AG04449 (cell line): ENCODE results near the gene SPATA31C2.
"Not testable (repeated sequence)": the region's sequence is repeated elsewhere in the genome, so short reads cannot be mapped to it uniquely, and the experiment has no call there.

ENCODE experiments used
- CTCF ChIA-PET: fragments of 350-600 bp; formaldehyde crosslinking; extraction: SDS; loops from one replicate; lab custom pipeline; 2021; ENCODE audit warnings: antibody characterized with exemption; lab: Yijun Ruan, JAX
- POLR2A ChIA-PET: fragments of 400-600, 350-600 bp; formaldehyde crosslinking; extraction: SDS; loops from one replicate; lab custom pipeline; 2020; ENCODE audit warnings: antibody characterized with exemption, inconsistent platforms; lab: Yijun Ruan, JAX
- DNase-seq: peaks from one replicate; pipeline ENCODE4 v3.0.0-alpha.2; 2010; ENCODE audit warnings: low read depth, low spot score
- H3K4me3 ChIP-seq: 2 replicates; pipeline ENCODE4 v1.5.1; 2011; ENCODE audit warnings: low read depth, mild to moderate bottlenecking, control low read depth, low read length
- TF ChIP-seq, protein P1 (sequence below): IDR thresholded peaks from one replicate; pipeline ENCODE4 v1.5.1; 2011; ENCODE audit warnings: mild to moderate bottlenecking, moderate library complexity, low read length, control low read depth, inconsistent platforms; ENCODE audit not compliant: insufficient read depth; ENCODE audit errors: missing control alignments

SPATA31C2 gene

DNA sequence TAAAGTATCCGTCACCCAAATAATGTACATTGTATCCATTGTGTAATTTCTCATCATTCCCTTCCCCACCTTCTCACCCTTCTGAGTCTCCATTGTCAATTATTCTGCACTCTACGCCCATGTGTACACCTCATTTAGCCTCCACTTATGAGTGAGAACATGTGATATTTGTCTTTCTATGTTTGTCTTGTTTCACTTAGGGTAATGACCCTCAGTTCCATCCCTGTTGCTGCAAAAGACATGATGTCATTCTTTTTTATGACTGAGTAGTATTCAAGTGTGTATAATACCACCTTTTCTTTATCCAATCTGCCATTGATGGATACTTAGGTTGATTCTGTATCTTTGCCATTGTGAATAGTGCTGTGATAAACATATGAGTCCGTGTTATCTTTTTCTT, 4.9 kb upstream of the SPATA31C2 start:
- no peak for DNase-seq
- TF ChIP-seq, protein P1, sequence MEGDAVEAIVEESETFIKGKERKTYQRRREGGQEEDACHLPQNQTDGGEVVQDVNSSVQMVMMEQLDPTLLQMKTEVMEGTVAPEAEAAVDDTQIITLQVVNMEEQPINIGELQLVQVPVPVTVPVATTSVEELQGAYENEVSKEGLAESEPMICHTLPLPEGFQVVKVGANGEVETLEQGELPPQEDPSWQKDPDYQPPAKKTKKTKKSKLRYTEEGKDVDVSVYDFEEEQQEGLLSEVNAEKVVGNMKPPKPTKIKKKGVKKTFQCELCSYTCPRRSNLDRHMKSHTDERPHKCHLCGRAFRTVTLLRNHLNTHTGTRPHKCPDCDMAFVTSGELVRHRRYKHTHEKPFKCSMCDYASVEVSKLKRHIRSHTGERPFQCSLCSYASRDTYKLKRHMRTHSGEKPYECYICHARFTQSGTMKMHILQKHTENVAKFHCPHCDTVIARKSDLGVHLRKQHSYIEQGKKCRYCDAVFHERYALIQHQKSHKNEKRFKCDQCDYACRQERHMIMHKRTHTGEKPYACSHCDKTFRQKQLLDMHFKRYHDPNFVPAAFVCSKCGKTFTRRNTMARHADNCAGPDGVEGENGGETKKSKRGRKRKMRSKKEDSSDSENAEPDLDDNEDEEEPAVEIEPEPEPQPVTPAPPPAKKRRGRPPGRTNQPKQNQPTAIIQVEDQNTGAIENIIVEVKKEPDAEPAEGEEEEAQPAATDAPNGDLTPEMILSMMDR = no peak
- CTCF ChIA-PET = no interaction called here
- POLR2A ChIA-PET = no interaction called here
- no peak overlapping the region for H3K4me3 ChIP-seq

DNA sequence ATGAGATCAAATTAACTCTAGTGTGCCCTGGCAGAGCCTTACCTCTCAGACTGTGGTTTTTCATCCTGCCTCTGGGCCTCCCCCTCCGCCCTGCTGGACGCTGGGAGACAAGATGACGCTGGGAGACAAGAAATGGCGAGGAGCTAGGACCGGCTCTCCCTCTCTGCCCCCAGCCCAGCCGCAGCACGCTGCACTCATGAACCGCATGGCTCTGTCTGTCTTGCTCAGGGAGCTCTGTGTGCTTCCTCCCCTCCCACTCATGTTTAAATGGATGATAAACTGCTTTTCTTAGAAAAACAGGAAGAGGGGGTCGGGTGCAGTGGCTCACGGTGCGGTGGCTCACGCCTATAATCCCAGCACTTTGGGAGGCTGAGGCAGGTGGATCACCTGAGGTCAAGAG, 4.7 kb downstream of the SPATA31C2 start:
- DNase-seq, H3K4me3 ChIP-seq, POLR2A ChIA-PET, CTCF ChIA-PET: not testable (repeated sequence)

DNA sequence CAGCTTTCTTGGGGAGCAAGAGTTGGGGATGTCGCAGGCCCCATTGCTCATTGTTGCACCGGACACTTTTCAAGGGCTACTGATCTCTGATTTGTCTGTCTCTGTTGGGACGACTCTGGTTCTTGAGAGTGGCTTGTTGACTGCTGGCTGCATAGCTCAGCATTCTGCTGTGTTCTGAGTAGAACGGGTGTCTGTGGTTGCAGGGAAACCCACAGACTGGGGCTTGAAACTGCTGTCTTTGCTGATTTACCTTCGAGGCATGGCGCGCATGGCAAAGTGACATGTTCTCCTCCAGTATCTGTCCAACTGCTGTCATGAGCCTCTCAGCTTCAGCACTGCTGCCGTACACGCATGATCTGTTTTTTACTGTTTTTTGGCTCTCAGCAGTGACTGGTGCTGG, 8.7 kb downstream of the SPATA31C2 start:
- DNase-seq, POLR2A ChIA-PET, CTCF ChIA-PET, H3K4me3 ChIP-seq: not testable (repeated sequence)

- H3K4me3 ChIP-seq, DNase-seq, CTCF ChIA-PET, POLR2A ChIA-PET: not testable (repeated sequence)
Observed at GRCh38 chr9:88127700-88128300, 10.5 kb downstream of the SPATA31C2 start.

DNA sequence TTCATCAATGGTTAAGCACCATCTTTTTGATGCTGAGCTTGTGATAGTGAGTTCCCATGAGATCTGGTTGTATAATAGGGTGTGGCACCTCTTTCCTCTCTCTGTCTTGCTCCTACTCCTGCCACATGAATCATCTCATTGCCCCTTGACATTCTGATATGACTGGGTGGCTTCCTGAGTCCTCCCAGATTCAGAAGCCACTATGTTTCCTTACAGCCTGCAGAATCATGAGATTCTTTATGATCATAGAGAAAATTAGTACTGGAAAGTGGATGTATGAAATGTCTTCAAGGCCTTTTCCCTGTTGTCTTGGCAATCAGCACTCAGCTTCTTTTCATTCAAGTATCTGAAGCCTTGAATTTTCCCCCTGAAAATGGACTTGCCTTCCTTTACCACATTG, 14.9 kb downstream of the SPATA31C2 start:
- DNase-seq, H3K4me3 ChIP-seq, POLR2A ChIA-PET, CTCF ChIA-PET: not testable (repeated sequence)

GRCh38 chr9:88118121-88118520, 20.2 kb downstream of the SPATA31C2 start:
- POLR2A ChIA-PET, CTCF ChIA-PET, H3K4me3 ChIP-seq, DNase-seq: not testable (repeated sequence)

- POLR2A ChIA-PET, H3K4me3 ChIP-seq, DNase-seq, CTCF ChIA-PET: not testable (repeated sequence)
Observed at GRCh38 chr9:88114968-88115612, 23.2 kb downstream of the SPATA31C2 start.

GRCh38 chr9:88114283-88114967, 23.9 kb downstream of the SPATA31C2 start:
- CTCF ChIA-PET, POLR2A ChIA-PET, H3K4me3 ChIP-seq, DNase-seq: not testable (repeated sequence)

DNA sequence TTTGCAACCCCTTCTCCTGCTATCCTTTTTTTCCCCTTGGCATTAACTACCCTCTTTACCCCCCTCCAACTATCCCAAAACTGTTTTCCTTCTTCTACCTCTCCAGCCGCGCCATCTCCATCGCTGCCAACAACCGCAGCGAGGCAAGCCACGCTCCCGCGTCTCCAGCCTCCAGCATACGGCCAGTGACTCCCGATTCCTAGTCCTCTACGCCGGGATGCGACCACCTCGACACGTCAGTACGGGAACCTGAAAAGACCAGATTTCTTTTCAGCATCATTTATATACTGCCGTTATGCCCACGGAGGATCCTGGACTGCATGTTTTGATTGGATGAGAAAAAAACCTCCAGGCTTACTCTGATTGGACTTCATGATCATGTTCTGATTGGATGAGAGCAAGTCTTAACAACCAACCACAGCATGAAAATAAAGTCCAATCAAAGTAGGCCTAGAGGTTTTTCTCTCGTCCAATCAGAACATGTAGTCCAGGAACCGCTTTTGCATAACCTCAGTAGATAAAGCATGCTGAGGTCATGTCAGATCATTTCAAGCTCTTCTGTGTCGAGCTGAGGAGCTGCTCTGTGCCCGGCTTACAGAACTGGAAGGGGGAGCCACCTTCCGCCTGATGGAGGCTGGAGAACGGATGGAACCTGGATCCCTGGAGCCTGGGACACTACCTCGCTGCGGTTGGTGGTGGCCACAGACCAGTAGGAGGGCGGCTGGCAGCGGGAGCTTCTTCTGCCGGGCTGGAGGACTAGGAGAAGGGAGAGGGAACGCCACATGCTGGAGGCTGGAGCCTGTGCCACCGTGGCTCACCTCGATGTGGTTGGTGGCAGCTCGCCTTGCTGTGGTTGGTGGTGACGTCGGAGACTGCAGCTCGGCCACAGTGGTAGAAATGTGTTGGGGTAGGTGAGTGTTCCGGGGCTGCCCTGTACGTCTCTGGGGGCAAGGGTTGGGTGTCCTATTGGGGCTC, 24.8 kb downstream of the SPATA31C2 start:
- CTCF ChIA-PET, POLR2A ChIA-PET, H3K4me3 ChIP-seq, DNase-seq: not testable (repeated sequence)

- POLR2A ChIA-PET = no interaction called here
- no peak overlapping the region for H3K4me3 ChIP-seq
Observed at GRCh38 chr9:88110026-88110425, 28.2 kb downstream of the SPATA31C2 start.

More at GRCh38 chr9:88110026-88110425, 28.2 kb downstream of the SPATA31C2 start:
- no peak for DNase-seq
- CTCF ChIA-PET = no interaction called here
- TF ChIP-seq, protein P1 = no peak
